Glomerular visceral epithelial cell (primary cell): ENCODE results near the gene KCNMB1.

ENCODE experiments used
- DNase-seq: peaks from one replicate; pipeline ENCODE4 v3.0.0-alpha.2; 2016; ENCODE audit errors: extremely low spot score

Gene KCNMB1

GRCh38 chr5:170339780-170340167 is 49.4 kb downstream of the KCNMB1 start:
- no peak for DNase-seq

GRCh38 chr5:170338933-170339779 is 50.0 kb downstream of the KCNMB1 start:
- no peak for DNase-seq

- DNase-seq: no peak
Measured at GRCh38 chr5:170338291-170338690, 50.9 kb downstream of the KCNMB1 start.

- DNase-seq: no peak
Measured at GRCh38 chr5:170337045-170337733, 52.0 kb downstream of the KCNMB1 start.

- DNase-seq: no peak
Measured at GRCh38 chr5:170336065-170336464, 53.1 kb downstream of the KCNMB1 start.

- DNase-seq: no peak
Measured at GRCh38 chr5:170334626-170335025, 54.5 kb downstream of the KCNMB1 start.

- no peak for DNase-seq
Measured at GRCh38 chr5:170333161-170333910, 55.8 kb downstream of the KCNMB1 start.

- no peak for DNase-seq
Measured at GRCh38 chr5:170332058-170332457, 57.1 kb downstream of the KCNMB1 start.

GRCh38 chr5:170330568-170331054 is 58.6 kb downstream of the KCNMB1 start:
- DNase-seq: no peak

- no peak for DNase-seq
Measured at GRCh38 chr5:170329524-170329923, 59.6 kb downstream of the KCNMB1 start.

GRCh38 chr5:170327829-170328228 is 61.3 kb downstream of the KCNMB1 start:
- DNase-seq: no peak

GRCh38 chr5:170327168-170327567 is 62.0 kb downstream of the KCNMB1 start:
- DNase-seq: no peak
